C1 segment of cervical spinal cord (tissue), 14 donors: ENCODE data around the gene MYBPC1.

Experiments used
- DNase-seq, 14 donors: peaks; one replicate each; lab custom pipeline; 2025; lab: John Stamatoyannopoulos, UW

The MYBPC1 gene

GRCh38 chr12:101694986-101695385 is 100.2 kb downstream of the MYBPC1 start:
- DNase-seq = no peak

GRCh38 chr12:101695706-101696105 is 100.9 kb downstream of the MYBPC1 start:
- peak in 1 of 14 donors; percentile 11 for DNase-seq

DNA sequence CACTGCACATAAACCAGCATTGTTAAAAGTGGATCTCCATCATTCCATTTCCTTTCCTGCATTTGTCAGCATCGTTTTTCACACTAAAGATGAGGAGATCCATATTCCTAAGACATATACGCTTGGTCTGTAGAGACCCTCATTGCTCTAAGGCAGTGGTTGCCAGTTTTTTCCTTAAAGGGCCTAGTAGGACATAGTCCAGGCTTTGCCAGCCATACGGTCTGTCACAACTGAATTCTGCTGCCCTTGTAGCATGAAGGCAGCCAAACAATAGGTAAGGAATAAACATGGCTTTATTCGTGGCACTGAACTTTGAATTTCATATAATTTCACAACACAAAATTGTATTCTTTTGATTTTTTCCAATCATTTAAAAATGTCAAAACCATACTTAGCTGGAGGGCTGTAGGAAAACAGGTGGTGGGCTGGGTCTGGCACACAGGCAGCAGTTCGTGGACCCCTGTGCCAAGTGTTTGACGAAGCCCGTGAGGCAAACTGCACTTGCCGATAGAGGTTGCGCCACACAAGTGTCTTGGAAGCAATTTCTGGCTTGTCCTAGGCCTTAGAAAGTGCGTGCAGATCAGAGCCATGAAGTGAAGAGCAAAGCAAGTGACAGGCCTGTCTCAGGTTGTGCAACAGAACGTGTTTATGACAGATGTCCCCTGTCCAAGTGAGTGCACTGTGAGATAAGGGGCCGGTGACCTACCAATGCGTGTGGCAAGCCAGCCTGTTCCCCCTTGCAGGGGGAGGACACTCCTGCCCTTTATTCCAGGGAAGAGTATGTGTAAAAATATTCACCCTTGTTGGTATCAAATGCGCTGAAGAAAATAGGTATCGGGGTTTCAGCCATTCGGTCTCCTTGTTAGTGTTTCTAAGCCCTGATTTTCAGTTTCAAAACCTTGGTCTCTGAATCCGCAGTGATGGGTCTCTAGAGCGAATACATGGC is 101.8 kb downstream of the MYBPC1 start:
- DNase-seq = peak in 7 of 14 donors; percentile 13 to 83 (median 49)

DNA sequence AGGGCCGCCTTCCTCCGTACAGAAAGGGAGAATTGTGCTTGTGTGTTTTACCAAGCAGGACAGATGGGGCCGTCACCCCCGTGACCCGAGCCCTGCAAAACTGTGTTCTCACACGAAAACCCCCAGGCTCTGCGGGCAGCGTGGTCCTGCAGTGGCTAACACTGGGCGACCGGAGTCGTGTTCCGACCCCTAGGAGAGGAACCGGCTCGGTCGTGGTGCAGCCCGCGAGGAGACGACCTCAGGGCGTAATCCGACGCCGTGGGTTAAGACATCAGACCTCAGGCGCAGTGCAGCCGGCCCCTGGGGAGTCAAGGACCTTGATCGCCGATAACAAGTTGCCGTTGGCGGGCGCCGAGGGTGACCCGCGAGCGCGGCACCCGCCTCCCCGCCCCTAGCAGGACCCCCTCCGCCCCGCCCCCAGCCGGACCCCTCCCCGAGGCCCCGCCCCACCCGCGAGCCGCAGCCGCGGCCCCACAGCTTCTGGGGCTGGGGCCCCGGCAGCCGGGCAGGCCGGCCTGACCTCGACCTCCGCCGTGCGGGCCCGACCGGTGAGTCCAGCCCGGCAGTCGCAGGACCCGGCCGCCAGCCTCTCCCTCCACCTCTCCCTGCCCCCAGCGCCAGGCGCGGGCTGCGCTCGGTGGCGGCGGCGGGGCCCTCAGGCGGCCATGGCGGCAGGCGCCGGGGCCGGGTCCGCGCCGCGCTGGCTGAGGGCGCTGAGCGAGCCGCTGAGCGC is 102.6 kb downstream of the MYBPC1 start, which contains the start of gene CHPT1:
CHPT1 (plus strand) TSS at position 444 of the 733 bp plus-strand sequence; CDS start at position 666, 222 bp downstream.
- peak in 13 of 14 donors; percentile 7 to 81 (median 65) for DNase-seq

DNA sequence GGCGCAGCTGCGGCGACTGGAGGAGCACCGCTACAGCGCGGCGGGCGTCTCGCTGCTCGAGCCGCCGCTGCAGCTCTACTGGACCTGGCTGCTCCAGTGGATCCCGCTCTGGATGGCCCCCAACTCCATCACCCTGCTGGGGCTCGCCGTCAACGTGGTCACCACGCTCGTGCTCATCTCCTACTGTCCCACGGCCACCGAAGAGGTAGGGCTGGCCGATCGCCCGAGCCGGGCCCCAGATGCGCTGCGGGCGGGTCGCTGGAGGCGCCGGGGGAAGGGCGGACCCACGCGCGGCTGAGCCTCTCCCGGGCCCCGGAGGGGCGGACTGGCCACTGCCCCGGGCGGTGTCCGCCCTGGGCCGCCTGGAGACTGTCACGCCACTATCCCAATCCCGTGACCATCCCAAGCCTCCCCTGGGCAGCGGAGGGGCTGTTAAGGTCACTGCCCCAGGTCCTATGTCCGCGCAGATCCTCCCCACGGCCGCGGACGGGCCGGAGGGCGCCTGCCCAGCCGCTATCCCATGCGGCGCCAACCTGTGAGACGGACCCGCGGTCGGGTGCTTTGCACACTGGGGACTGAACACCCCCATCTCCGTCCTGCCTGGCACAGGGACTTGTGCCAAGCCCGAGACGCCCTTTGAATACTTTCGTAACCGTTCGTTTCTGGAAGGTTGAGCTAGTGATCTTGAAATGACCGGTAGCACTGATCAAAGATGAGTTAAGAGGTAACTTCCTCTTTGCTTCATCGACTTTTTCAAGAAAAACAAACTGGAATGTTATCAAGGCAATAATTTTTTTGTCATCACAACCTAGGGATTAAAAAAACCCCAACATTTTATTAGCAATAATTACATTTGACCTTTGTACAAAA is 103.4 kb downstream of the MYBPC1 start:
- peak; percentile 1 to 84 (median 56) for DNase-seq

- peak in 3 of 14 donors; percentile 6 to 69 (median 42) for DNase-seq
Observed at GRCh38 chr12:101698800-101699347, 104.1 kb downstream of the MYBPC1 start.

DNA sequence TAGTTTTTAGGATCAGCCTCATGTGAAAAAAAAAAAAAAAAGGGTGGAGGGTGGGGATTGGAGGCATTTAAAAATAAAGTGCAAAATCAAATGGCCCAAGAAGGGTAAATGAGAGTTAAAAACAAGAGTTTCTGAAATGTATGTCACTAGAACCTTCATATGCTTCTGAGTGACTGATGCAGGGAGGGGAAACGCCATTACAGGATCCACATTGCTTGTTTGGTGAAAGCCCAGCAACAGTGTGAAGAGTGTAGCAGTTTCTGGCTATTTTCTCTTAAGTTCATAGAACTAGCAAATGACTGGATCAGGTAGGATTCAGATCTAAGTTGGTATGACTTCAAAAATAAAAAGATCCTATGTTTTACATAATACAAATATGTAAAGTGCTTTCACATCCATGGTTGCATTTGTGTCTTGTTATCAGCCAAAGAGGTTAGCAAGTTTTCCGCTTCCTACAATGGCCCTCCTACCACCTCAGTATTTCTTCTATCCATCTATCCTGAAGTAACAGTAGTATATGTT is 105.6 kb downstream of the MYBPC1 start:
- DNase-seq = peak in 1 of 14 donors; percentile 54

DNA sequence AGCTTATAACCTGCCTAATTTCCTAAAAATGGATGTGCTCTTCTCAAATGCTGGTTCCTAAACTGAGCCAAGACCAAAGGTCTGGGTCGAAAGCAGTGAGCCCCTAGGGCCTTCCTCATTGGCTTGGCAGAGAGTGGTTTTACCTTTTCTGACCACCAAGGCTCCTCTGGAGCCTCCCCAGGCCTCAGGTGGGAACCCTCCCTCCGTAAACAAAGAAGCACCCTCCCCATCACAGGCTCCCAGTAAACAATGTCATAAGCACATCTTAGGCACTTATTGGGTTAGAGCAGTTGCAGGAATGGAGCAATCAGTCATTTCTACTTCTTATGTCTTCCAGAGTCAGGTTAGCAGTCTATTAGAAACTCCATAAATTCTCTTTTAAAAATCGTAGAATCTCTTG is 108.7 kb downstream of the MYBPC1 start:
- DNase-seq = no peak

- DNase-seq = no peak
Observed at GRCh38 chr12:101706403-101706802, 111.6 kb downstream of the MYBPC1 start.

GRCh38 chr12:101707131-101707782 is 112.5 kb downstream of the MYBPC1 start:
- DNase-seq = no peak

- no peak for DNase-seq
Observed at GRCh38 chr12:101710288-101710687, 115.5 kb downstream of the MYBPC1 start.

- peak in 12 of 14 donors; percentile 9 to 58 (median 25) for DNase-seq
Observed at GRCh38 chr12:101713059-101713682, 118.4 kb downstream of the MYBPC1 start.

DNA sequence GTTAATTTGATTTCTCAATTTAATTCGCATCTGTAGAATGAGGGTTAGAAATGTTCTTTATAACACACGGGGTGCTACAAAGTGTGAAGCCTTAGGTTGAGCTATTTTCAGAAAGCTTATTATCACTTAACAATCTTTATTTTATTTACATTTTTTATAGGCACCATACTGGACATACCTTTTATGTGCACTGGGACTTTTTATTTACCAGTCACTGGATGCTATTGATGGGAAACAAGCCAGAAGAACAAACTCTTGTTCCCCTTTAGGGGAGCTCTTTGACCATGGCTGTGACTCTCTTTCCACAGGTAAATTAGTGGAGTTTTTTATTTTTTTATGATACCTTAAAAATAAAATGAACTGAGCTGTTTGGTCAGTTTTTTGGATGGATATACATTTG is 119.2 kb downstream of the MYBPC1 start:
- no peak for DNase-seq

DNA sequence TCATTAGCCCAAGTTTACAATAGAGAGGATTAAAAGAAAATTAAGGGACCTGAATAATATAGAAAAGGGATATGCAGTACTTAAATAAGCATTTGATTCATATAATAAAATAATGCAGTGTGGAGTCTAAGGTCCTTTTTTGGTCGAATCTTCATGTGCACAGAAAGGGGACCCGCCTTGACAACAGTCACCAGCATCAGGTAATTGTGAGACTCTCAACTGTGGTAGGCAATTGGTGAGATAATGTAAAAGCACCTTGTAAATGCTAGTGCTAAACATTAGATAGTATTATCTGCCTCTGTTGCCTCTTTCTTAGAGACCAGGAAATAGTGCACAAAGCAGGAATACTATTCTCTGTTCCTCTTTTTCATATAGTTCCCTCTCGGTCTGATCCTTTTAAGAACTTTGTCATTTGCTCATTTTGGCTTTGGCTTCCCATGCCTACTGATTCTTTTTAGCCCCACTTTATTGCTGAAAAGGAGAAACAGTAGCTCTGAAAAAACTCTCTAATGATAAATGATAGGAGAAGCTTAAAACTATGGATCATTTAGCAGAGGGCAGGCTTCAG is 120.2 kb downstream of the MYBPC1 start:
- no peak for DNase-seq

DNA sequence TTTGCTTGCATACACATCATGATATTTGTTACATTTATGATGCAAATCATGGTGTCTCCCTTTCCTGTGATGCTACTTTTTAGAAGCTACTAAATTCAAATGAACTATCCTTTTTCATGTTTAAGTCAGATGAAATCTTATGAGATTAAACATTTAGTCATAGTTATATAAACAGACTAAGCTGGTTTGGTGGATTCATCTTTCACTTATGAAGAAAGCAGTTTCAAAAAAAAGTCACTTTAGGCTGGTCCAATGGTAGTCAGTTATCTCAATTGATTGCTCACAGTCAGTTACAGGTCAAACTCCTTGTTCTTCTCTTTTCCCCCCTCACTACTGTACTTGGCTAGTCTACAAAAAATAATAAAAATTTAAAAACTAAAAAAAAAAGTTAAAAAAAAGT is 124.8 kb downstream of the MYBPC1 start:
- no peak for DNase-seq

DNA sequence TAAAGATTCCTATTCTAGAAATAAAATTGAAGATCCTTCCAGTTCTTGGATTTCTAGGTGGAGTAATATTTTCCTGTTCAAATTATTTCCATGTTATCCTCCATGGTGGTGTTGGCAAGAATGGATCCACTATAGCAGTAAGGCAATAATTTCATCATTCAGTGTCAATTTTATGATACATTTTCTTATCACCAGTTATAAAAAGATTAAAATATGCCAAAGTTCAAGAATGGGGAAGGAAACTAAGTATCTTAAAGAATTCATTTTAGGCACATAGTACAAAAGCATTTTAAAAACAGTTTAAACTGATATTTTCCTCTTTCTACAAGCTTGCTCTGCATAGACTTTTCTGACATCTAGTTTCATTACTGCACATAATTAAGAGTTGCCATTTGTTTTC is 125.3 kb downstream of the MYBPC1 start:
- no peak for DNase-seq

GRCh38 chr12:101722392-101722791 is 127.6 kb downstream of the MYBPC1 start:
- no peak for DNase-seq

GRCh38 chr12:101727098-101727497 is 132.3 kb downstream of the MYBPC1 start:
- no peak for DNase-seq

- no peak for DNase-seq
Observed at GRCh38 chr12:101729842-101730241, 135.1 kb downstream of the MYBPC1 start.
